ENCODE data around the gene MS4A15. TPM values are rescaled to one million over a fixed set of nuclear protein-coding genes. Genes with fewer than 3 reads are reported as not detected.

Gene MS4A15
- total and polyA plus RNA-seq, 12 donors = 0.07 to 0.28 (median 0.23) TPM; not detected in 8

- peak in 1 of 7 donors; percentile 17 for DNase-seq
- Histone ChIP-seq H3K27me3 (no peaks in the 10 kb centered on the region), H3K4me3 (no peak overlapping the region), H3K36me3 (replicated peaks in 1 of 2) (no peaks in the 10 kb centered on the region), H3K4me1 (replicated peaks in 1 of 2) (no peaks in the 10 kb centered on the region), H3K27ac (no peak overlapping the region), H3K9me3 (replicated peaks in 1 of 3) (no peaks in the 10 kb centered on the region)
- TF ChIP-seq POLR2A (IDR thresholded peaks at IDR 0.05) (no peak), CTCF (IDR thresholded peaks at IDR 0.05) (no peak)
- intact Hi-C loops (cut with DNase I) = loop anchor here in 1 of 2 donors (5.0 kb wide), 1 partner anchor 115 kb away; no protein-coding TSS in a partner anchor
- 55 to 71% (median 66%) methylated on average over 2 of the region's 2 CpGs for WGBS, 4 donors
These were observed 20.9 kb downstream of the MS4A15 start for GRCh38 chr11:60777572-60777971.

GRCh38 chr11:60780065-60780464 lies 23.4 kb downstream of the MS4A15 start:
- no peak overlapping the region for H3K27ac ChIP-seq
- 72 to 82% (median 78%) methylated on average over 2 of the region's 2 CpGs for WGBS, 4 donors
- no peaks in the 10 kb centered on the region for H3K9me3 ChIP-seq (replicated peaks in 1 of 3)
- H3K27me3 ChIP-seq = no peaks in the 10 kb centered on the region
- no peak for DNase-seq
- TF ChIP-seq POLR2A (IDR thresholded peaks at IDR 0.05) (no peak), CTCF (IDR thresholded peaks at IDR 0.05) (no peak)
- H3K4me3 ChIP-seq = no peak overlapping the region
- intact Hi-C loops (cut with DNase I) = no loop called here
- no peaks in the 10 kb centered on the region for H3K4me1 ChIP-seq (replicated peaks in 1 of 2)
- H3K36me3 ChIP-seq (replicated peaks in 1 of 2) = no peaks in the 10 kb centered on the region

GRCh38 chr11:60780774-60781173 lies 24.1 kb downstream of the MS4A15 start:
- no peak for TF ChIP-seq POLR2A (IDR thresholded peaks at IDR 0.05)
- no peak for TF ChIP-seq CTCF (IDR thresholded peaks at IDR 0.05)
- intact Hi-C loops (cut with DNase I) = no loop called here
- no peaks in the 10 kb centered on the region for H3K27me3 ChIP-seq

GRCh38 chr11:60781286-60781980 lies 24.8 kb downstream of the MS4A15 start:
- H3K27ac ChIP-seq = no peak overlapping the region
- H3K4me3 ChIP-seq = no peak overlapping the region
- intact Hi-C loops (cut with DNase I) = no loop called here
- no peaks in the 10 kb centered on the region for H3K36me3 ChIP-seq (replicated peaks in 1 of 2)
- 69 to 85% (median 74%) methylated on average over 7 of the region's 7 CpGs for WGBS, 4 donors
- no peak for DNase-seq
- TF ChIP-seq CTCF (IDR thresholded peaks at IDR 0.05) (no peak), POLR2A (IDR thresholded peaks at IDR 0.05) (no peak)
- no peaks in the 10 kb centered on the region for H3K9me3 ChIP-seq (replicated peaks in 1 of 3)
- no peaks in the 10 kb centered on the region for H3K4me1 ChIP-seq (replicated peaks in 1 of 2)
- no peaks in the 10 kb centered on the region for H3K27me3 ChIP-seq

More at GRCh38 chr11:60780774-60781173, 24.1 kb downstream of the MS4A15 start:
- Histone ChIP-seq H3K36me3 (replicated peaks in 1 of 2) (no peaks in the 10 kb centered on the region), H3K4me3 (no peak overlapping the region), H3K9me3 (replicated peaks in 1 of 3) (no peaks in the 10 kb centered on the region), H3K27ac (no peak overlapping the region), H3K4me1 (replicated peaks in 1 of 2) (no peaks in the 10 kb centered on the region)
- no peak for DNase-seq
